GM12878 (cell line): ENCODE results near the gene FLOT1. TPM values are rescaled to one million over a fixed set of nuclear protein-coding genes. Genes with fewer than 3 reads are reported as not detected.

Source experiments
- ATF7 ChIP-seq: fragments of 450-650 bp; IDR thresholded peaks from 2 replicates; pipeline ENCODE4 v1.6.1; 2016; ENCODE audit warnings: low read depth, mild to moderate bottlenecking
- BMI1 ChIP-seq: fragments of 450-650 bp; IDR thresholded peaks from 2 replicates; pipeline ENCODE4 v1.6.1; 2016; ENCODE audit warnings: mild to moderate bottlenecking, moderate library complexity, borderline replicate concordance
- CHD4 ChIP-seq: fragments of 200-600 bp; sonication (generic); IDR thresholded peaks from 2 replicates; pipeline ENCODE4 v1.6.1; 2016; ENCODE audit warnings: mild to moderate bottlenecking
- CREM ChIP-seq: IDR thresholded peaks from 2 replicates; pipeline ENCODE4 v1.6.1; 2014; ENCODE audit warnings: antibody characterized with exemption, low read depth
- ESRRA ChIP-seq: IDR thresholded peaks from 2 replicates; pipeline ENCODE4 v1.6.1; 2012; ENCODE audit warnings: mild to moderate bottlenecking, low read length, improper control_type of control experiment
- KLF5 ChIP-seq: fragments of 450-650 bp; IDR thresholded peaks from 2 replicates; pipeline ENCODE4 v1.6.1; 2014; ENCODE audit warnings: mild to moderate bottlenecking; ENCODE audit not compliant: partially characterized antibody
- RELB ChIP-seq: fragments of 450-650 bp; IDR thresholded peaks from 2 replicates; pipeline ENCODE4 v1.6.1; 2017; ENCODE audit warnings: low read depth, mild to moderate bottlenecking, moderate library complexity
- REST ChIP-seq: IDR thresholded peaks from 2 replicates; pipeline ENCODE4 v1.6.1; 2012; ENCODE audit warnings: mild to moderate bottlenecking, low read depth, low read length
- RUNX3 ChIP-seq: IDR thresholded peaks from 2 replicates; pipeline ENCODE4 v1.6.1; 2012; ENCODE audit warnings: low read length, inconsistent platforms
- STAT1 ChIP-seq: fragments of 450-650 bp; conservative IDR thresholded peaks from 2 replicates; pipeline ENCODE4 v1.6.1; 2014; ENCODE audit warnings: antibody characterized with exemption, mild to moderate bottlenecking
- STAT3 ChIP-seq: IDR thresholded peaks from 2 replicates; pipeline ENCODE4 v1.6.1; 2011; ENCODE audit warnings: low read depth, low read length, improper control_type of control experiment
- TAF1 ChIP-seq: IDR thresholded peaks from 2 replicates; pipeline ENCODE4 v1.6.1; 2011; ENCODE audit warnings: mild to moderate bottlenecking, low read depth, low read length, borderline replicate concordance
- USF2 ChIP-seq: IDR thresholded peaks from 2 replicates; pipeline ENCODE4 v1.6.1; 2011; ENCODE audit warnings: low read depth, low read length, improper control_type of control experiment, borderline replicate concordance
- ZZZ3 ChIP-seq: IDR thresholded peaks from 2 replicates; pipeline ENCODE4 v1.6.1; 2011; ENCODE audit warnings: low read depth; ENCODE audit not compliant: control insufficient read depth, insufficient read length
- polyA plus RNA-seq, 11 experiments: library from polyadenylated mRNA; depleted of rRNA in 4 of 11; unstranded in 6 of 11; stranded (reverse) in 5 of 11; fragments of >200 nt; fragmentation: Nextera tagmentation in 4 of 11; fragmentation: Illumina TruSeq in 1 of 11; extraction: Ambion mirVana in 4 of 11; extraction: Trizol in 1 of 11; gene quantifications; 1 replicate in 1 of 11; 2 replicates in 10 of 11; pipeline versions ENCODE4 v1.2.1 to v1.2.3, GENCODE V29; 2011 to 2016; ENCODE audit warnings: inconsistent platforms in 2 of 11, missing spikeins in 2 of 11, low read depth in 1 of 11
- total RNA-seq, 4 experiments: library from RNA; depleted of rRNA in 3 of 4; stranded (reverse); fragments of >200 nt in 3 of 4; fragmentation: Illumina TruSeq in 1 of 4; extraction: Trizol in 1 of 4; gene quantifications; 2 replicates each; pipeline versions ENCODE4 v1.2.1 to v1.2.3, GENCODE V29; 2013 to 2021
- TF ChIP-seq, protein P1 (sequence below): fragments of 450-650 bp; formaldehyde crosslinking; IDR thresholded peaks from 2 replicates; pipeline ENCODE4 v1.5.0; 2022; ENCODE audit warnings: mild to moderate bottlenecking, missing genetic modification characterization
- TF ChIP-seq, protein P2 (sequence below): IDR thresholded peaks from 2 replicates; pipeline ENCODE4 v1.6.1; 2011; ENCODE audit warnings: borderline replicate concordance, low read depth, mild to moderate bottlenecking, moderate library complexity, low read length; ENCODE audit not compliant: insufficient read depth, poor library complexity, severe bottlenecking
- TF ChIP-seq, protein P3 (sequence below): fragments of 450-650 bp; IDR thresholded peaks from 2 replicates; pipeline ENCODE4 v1.6.1; 2014; ENCODE audit warnings: mild to moderate bottlenecking

Gene FLOT1
- total and polyA plus RNA-seq, 10 of the 15 experiments (the other 5 are each of a cell fraction or from before 2014, with no cell fraction given): 12.3 to 153 (median 112) TPM

DNA sequence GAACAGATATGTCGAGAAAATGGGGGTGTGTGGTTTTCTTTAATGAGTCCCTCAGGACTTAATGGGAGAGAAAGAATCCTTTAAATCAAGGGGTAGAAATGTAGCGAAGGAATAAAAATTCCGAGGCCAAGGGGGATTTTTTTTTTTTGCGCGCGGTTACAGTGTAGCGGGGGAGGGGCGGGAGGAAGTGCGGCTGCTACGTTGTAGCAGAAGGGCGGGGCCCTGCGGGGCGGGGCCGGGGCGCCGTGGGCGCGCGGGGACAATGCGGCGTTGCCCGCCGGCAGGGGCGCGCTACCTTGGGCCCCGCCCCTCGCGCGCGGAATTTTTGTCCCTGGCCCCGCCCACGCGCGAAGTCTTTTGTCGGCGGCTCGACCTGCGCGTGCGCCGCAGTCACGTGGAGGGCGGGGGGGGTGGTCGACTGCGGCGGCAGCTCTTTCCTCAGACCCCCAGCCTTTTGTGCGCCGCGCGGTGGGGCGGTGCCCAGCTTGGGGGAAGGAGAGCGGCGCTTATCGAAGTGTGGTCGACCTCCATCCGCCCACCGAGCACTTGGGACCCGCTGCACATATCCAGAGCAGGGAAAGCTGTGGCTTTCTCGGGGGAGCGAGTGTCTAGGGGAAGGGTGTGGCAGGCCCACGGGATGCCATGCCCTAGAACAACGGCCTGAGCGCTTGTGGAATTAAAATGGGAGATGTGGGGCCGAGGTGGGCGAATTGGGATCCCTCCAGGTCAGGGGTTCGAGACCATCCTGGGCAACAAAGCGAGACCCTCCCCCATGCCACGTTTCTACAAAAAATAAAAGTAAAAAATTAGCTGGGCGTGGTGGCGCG, 21.1 kb downstream of the FLOT1 start (continued):
- TF ChIP-seq STAT3 (no peak), REST (no peak), CREM (peak; percentile 63), CHD4 (no peak), ZZZ3 (no peak), STAT1 (no peak), ESRRA (0 out of 2 replicates have a peak, but pooled peaks have one; percentile 33), USF2 (peak; percentile 87), RELB (no peak), KLF5 (peak; percentile 37), TAF1 (peak; percentile 71), BMI1 (no peak), ATF7 (no peak), RUNX3 (no peak)
- TF ChIP-seq, protein P1, sequence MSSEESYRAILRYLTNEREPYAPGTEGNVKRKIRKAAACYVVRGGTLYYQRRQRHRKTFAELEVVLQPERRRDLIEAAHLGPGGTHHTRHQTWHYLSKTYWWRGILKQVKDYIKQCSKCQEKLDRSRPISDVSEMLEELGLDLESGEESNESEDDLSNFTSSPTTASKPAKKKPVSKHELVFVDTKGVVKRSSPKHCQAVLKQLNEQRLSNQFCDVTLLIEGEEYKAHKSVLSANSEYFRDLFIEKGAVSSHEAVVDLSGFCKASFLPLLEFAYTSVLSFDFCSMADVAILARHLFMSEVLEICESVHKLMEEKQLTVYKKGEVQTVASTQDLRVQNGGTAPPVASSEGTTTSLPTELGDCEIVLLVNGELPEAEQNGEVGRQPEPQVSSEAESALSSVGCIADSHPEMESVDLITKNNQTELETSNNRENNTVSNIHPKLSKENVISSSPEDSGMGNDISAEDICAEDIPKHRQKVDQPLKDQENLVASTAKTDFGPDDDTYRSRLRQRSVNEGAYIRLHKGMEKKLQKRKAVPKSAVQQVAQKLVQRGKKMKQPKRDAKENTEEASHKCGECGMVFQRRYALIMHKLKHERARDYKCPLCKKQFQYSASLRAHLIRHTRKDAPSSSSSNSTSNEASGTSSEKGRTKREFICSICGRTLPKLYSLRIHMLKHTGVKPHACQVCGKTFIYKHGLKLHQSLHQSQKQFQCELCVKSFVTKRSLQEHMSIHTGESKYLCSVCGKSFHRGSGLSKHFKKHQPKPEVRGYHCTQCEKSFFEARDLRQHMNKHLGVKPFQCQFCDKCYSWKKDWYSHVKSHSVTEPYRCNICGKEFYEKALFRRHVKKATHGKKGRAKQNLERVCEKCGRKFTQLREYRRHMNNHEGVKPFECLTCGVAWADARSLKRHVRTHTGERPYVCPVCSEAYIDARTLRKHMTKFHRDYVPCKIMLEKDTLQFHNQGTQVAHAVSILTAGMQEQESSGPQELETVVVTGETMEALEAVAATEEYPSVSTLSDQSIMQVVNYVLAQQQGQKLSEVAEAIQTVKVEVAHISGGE (CRISPR knock-in tag): no peak
- TF ChIP-seq, protein P2, sequence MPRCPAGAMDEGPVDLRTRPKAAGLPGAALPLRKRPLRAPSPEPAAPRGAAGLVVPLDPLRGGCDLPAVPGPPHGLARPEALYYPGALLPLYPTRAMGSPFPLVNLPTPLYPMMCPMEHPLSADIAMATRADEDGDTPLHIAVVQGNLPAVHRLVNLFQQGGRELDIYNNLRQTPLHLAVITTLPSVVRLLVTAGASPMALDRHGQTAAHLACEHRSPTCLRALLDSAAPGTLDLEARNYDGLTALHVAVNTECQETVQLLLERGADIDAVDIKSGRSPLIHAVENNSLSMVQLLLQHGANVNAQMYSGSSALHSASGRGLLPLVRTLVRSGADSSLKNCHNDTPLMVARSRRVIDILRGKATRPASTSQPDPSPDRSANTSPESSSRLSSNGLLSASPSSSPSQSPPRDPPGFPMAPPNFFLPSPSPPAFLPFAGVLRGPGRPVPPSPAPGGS: peak; percentile 58
- TF ChIP-seq, protein P3, sequence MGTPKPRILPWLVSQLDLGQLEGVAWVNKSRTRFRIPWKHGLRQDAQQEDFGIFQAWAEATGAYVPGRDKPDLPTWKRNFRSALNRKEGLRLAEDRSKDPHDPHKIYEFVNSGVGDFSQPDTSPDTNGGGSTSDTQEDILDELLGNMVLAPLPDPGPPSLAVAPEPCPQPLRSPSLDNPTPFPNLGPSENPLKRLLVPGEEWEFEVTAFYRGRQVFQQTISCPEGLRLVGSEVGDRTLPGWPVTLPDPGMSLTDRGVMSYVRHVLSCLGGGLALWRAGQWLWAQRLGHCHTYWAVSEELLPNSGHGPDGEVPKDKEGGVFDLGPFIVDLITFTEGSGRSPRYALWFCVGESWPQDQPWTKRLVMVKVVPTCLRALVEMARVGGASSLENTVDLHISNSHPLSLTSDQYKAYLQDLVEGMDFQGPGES: no peak
